H1 (cell line): ENCODE data around the gene GLT8D2. TPM values are rescaled to one million over a fixed set of nuclear protein-coding genes. Genes with fewer than 3 reads are reported as not detected.

Source experiments
- CTCF ChIA-PET: fragments of 300-600 bp; sonication (Branson Sonifier 250); formaldehyde crosslinking; loops from one replicate; lab custom pipeline; 2021; ENCODE audit not compliant: partially characterized antibody; lab: Charles Lee
- POLR2A ChIA-PET: fragments of 300-600 bp; sonication (Branson Sonifier 250); formaldehyde crosslinking; loops from one replicate; lab custom pipeline; 2021; ENCODE audit warnings: inconsistent platforms; ENCODE audit not compliant: partially characterized antibody; lab: Charles Lee
- DNase-seq, 2 experiments: peaks; one replicate each; pipeline versions ENCODE4 v3.0.0 to v3.0.0-alpha.2; 2010 to 2022; ENCODE audit warnings: low spot score in 2 of 2, low read depth in 1 of 2, mixed read lengths in 1 of 2
- FAIRE-seq: peaks from 2 replicates; lab custom pipeline; 2011; peaks lifted over from hg19 to GRCh38; lab: Jason Lieb, UNC
- H2AFZ ChIP-seq: 2 replicates; pipeline ENCODE4 v1.8.1; 2012; ENCODE audit warnings: low read length, inconsistent platforms
- H2AK5ac ChIP-seq: 2 replicates; pipeline ENCODE4 v1.6.1; 2013; ENCODE audit warnings: low read depth, low read length
- H2BK120ac ChIP-seq: replicated peaks from 2 replicates; pipeline ENCODE3; 2013; ENCODE audit warnings: low read depth, low read length, inconsistent platforms
- H2BK12ac ChIP-seq: 2 replicates; pipeline ENCODE4 v1.6.1; 2013; ENCODE audit warnings: low read depth, low read length
- H2BK15ac ChIP-seq: 2 replicates; pipeline ENCODE4 v1.6.1; 2013; ENCODE audit warnings: low read length
- H2BK20ac ChIP-seq: 2 replicates; pipeline ENCODE4 v1.6.1; 2013; ENCODE audit warnings: low read length
- H2BK5ac ChIP-seq: 2 replicates; pipeline ENCODE4 v1.6.1; 2013; ENCODE audit warnings: low read depth, low read length
- H3K14ac ChIP-seq: 2 replicates; pipeline ENCODE4 v1.6.1; 2013; ENCODE audit warnings: inconsistent platforms; ENCODE audit not compliant: insufficient read length
- H3K18ac ChIP-seq: 2 replicates; pipeline ENCODE4 v1.6.1; 2013; ENCODE audit warnings: low read length; ENCODE audit errors: extremely low read depth
- H3K23ac ChIP-seq: 2 replicates; pipeline ENCODE4 v1.6.1; 2013; ENCODE audit warnings: inconsistent platforms; ENCODE audit not compliant: insufficient read length
- H3K23me2 ChIP-seq: 2 replicates; pipeline ENCODE4 v1.6.1; 2013; ENCODE audit warnings: low read depth, low read length
- H3K27ac ChIP-seq: 2 replicates; pipeline ENCODE4 v1.6.1; 2011; ENCODE audit warnings: low read depth, low read length, inconsistent platforms
- H3K27me3 ChIP-seq, 4 experiments: replicated peaks in 1 of 4; 1 replicate in 1 of 4; 2 replicates in 3 of 4; pipeline versions ENCODE4 v1.6.1 to v1.8.1; 2011 to 2013; ENCODE audit warnings: low read length in 3 of 4, mild to moderate bottlenecking in 3 of 4, inconsistent platforms in 2 of 4, mixed read lengths in 2 of 4, moderate library complexity in 1 of 4; ENCODE audit not compliant: control insufficient read depth in 3 of 4, insufficient read depth in 3 of 4; ENCODE audit errors: extremely low read depth in 1 of 4
- H3K36me3 ChIP-seq, 4 experiments: 2 replicates each; pipeline versions ENCODE4 v1.6.1 to v1.8.1; 2011 to 2013; ENCODE audit warnings: mild to moderate bottlenecking in 4 of 4, low read length in 3 of 4, moderate library complexity in 2 of 4, control low read depth in 1 of 4, inconsistent platforms in 1 of 4; ENCODE audit not compliant: insufficient read depth in 4 of 4, control insufficient read depth in 2 of 4
- H3K4ac ChIP-seq: replicated peaks from 2 replicates; pipeline ENCODE3; 2013; ENCODE audit warnings: low read length, low read depth, mixed read lengths, inconsistent platforms; ENCODE audit not compliant: insufficient read length
- H3K4me1 ChIP-seq, 4 experiments: replicated peaks in 1 of 4; 1 replicate in 1 of 4; 2 replicates in 3 of 4; pipeline versions ENCODE4 v1.6.1 to v1.8.1; 2011 to 2013; ENCODE audit warnings: low read length in 3 of 4, inconsistent platforms in 2 of 4, mixed read lengths in 1 of 4; ENCODE audit not compliant: insufficient read depth in 4 of 4, control insufficient read depth in 3 of 4
- H3K4me2 ChIP-seq, 2 experiments: 2 replicates each; pipeline versions ENCODE4 v1.6.1 to v1.8.1; 2011 to 2013; ENCODE audit warnings: low read depth in 2 of 2, low read length in 2 of 2, control low read depth in 1 of 2, inconsistent platforms in 1 of 2, mild to moderate bottlenecking in 1 of 2; ENCODE audit not compliant: insufficient read depth in 1 of 2
- H3K4me3 ChIP-seq, 4 experiments: fragments of 200-600, 300-600 bp in 1 of 4; sonication (generic), shearing (Covaris generic), sonication (Bioruptor Twin) in 1 of 4; 2 replicates each; pipeline versions ENCODE4 v1.5.1 to v1.8.1; 2011 to 2016; ENCODE audit warnings: low read length in 4 of 4, low read depth in 3 of 4, control low read depth in 2 of 4, inconsistent platforms in 2 of 4, mild to moderate bottlenecking in 2 of 4, mixed read lengths in 1 of 4, moderate library complexity in 1 of 4; ENCODE audit not compliant: insufficient read depth in 2 of 4; ENCODE audit errors: extremely low read depth in 1 of 4
- H3K56ac ChIP-seq: replicated peaks from 2 replicates; pipeline ENCODE3; 2013; ENCODE audit warnings: low read depth, mild to moderate bottlenecking, mixed read lengths, low read length, inconsistent platforms; ENCODE audit not compliant: insufficient read length
- H3K79me1 ChIP-seq: 2 replicates; pipeline ENCODE4 v1.6.1; 2013; ENCODE audit warnings: low read depth, low read length, control low read depth
- H3K79me2 ChIP-seq, 2 experiments: 2 replicates each; pipeline versions ENCODE4 v1.6.1 to v1.8.1; 2012 to 2013; ENCODE audit warnings: low read length in 2 of 2, mild to moderate bottlenecking in 2 of 2, inconsistent platforms in 1 of 2; ENCODE audit not compliant: insufficient read depth in 2 of 2, control insufficient read depth in 1 of 2
- H3K9ac ChIP-seq, 4 experiments: replicated peaks in 1 of 4; 1 replicate in 1 of 4; 2 replicates in 3 of 4; pipeline versions ENCODE4 v1.6.1 to v1.8.1; 2011 to 2013; ENCODE audit warnings: low read depth in 3 of 4, low read length in 3 of 4, control low read depth in 2 of 4, mild to moderate bottlenecking in 2 of 4, moderate library complexity in 2 of 4, inconsistent platforms in 1 of 4; ENCODE audit errors: extremely low read depth in 1 of 4
- H3K9me3 ChIP-seq, 2 experiments: 2 replicates each; pipeline versions ENCODE4 v1.6.1 to v1.8.1; 2012 to 2013; ENCODE audit warnings: mild to moderate bottlenecking in 2 of 2, moderate library complexity in 2 of 2, control low read depth in 1 of 2, inconsistent platforms in 1 of 2, low read depth in 1 of 2, low read length in 1 of 2, mixed read lengths in 1 of 2; ENCODE audit not compliant: insufficient read depth in 2 of 2
- H4K20me1 ChIP-seq, 2 experiments: replicated peaks in 1 of 2; 2 replicates each; pipeline versions ENCODE3 to v1.8.1; 2011 to 2013; ENCODE audit warnings: inconsistent platforms in 2 of 2, low read length in 2 of 2, mild to moderate bottlenecking in 1 of 2; ENCODE audit not compliant: insufficient read depth in 2 of 2, control insufficient read depth in 1 of 2
- H4K5ac ChIP-seq: 2 replicates; pipeline ENCODE4 v1.6.1; 2013; ENCODE audit warnings: low read length, low read depth, mixed read lengths, inconsistent platforms; ENCODE audit not compliant: insufficient read length
- H4K8ac ChIP-seq: 2 replicates; pipeline ENCODE4 v1.8.0; 2013; ENCODE audit warnings: mild to moderate bottlenecking, moderate library complexity, low read length, inconsistent platforms; ENCODE audit not compliant: insufficient read depth; ENCODE audit errors: extremely low read depth
- H4K91ac ChIP-seq: replicated peaks from 2 replicates; pipeline ENCODE3; 2013; ENCODE audit warnings: low read length, mixed read lengths, inconsistent platforms; ENCODE audit not compliant: insufficient read length
- CTBP2 ChIP-seq: IDR thresholded peaks from 2 replicates; pipeline ENCODE4 v1.7.0; 2011; ENCODE audit warnings: borderline replicate concordance, mild to moderate bottlenecking, moderate library complexity, mixed read lengths, low read length; ENCODE audit not compliant: insufficient read depth, insufficient read length
- CTCF ChIP-seq, 3 experiments: IDR thresholded peaks; 1 replicate in 2 of 3; 2 replicates in 1 of 3; pipeline versions ENCODE4 v1.5.1 to v1.6.1; 2011; ENCODE audit warnings: low read length in 3 of 3, mild to moderate bottlenecking in 3 of 3, inconsistent platforms in 2 of 3, low read depth in 1 of 3, moderate library complexity in 1 of 3; ENCODE audit not compliant: insufficient read depth in 1 of 3; ENCODE audit errors: control extremely low read depth in 1 of 3
- KDM4A ChIP-seq: IDR thresholded peaks from one replicate; pipeline ENCODE4 v1.7.1; 2012; ENCODE audit warnings: low read depth, mild to moderate bottlenecking, moderate library complexity, low read length, inconsistent platforms; ENCODE audit not compliant: severe bottlenecking
- POLR2AphosphoS5 ChIP-seq: IDR thresholded peaks from 2 replicates; pipeline ENCODE4 v1.6.1; 2011; ENCODE audit warnings: low read depth, low read length
- RNF2 ChIP-seq: fragments of 200-900, 300-1000 bp; sonication (generic); IDR thresholded peaks from 2 replicates; pipeline ENCODE4 v1.7.1; 2016; ENCODE audit warnings: borderline replicate concordance, low read depth, mild to moderate bottlenecking, antibody characterized with exemption, low read length; ENCODE audit not compliant: poor library complexity, severe bottlenecking; ENCODE audit errors: missing control alignments
- WGBS, 2 experiments: shearing (Covaris generic) in 1 of 2; methylation state at CpG; one replicate each; pipeline versions ENCODE4 v1.1.6 to v1.1.7; 2013 to 2015; ENCODE audit warnings: low lambda C conversion rate in 2 of 2, mixed read lengths in 2 of 2, inconsistent platforms in 1 of 2, low coverage in 1 of 2, missing lambda C conversion rate in 1 of 2; ENCODE audit not compliant: insufficient replicate concordance in 2 of 2, insufficient coverage in 1 of 2, insufficient read length in 1 of 2; ENCODE audit errors: extremely low coverage in 1 of 2, missing lambda C conversion rate in 1 of 2; 5-methylcytosine and 5-hydroxymethylcytosine counted together
- polyA plus RNA-seq, 7 experiments: library from polyadenylated mRNA; depleted of rRNA in 3 of 7; stranded (reverse) in 5 of 7; unstranded in 2 of 7; fragments of >200 nt in 5 of 7; fragments of 200-250 nt in 2 of 7; gene quantifications; 1 replicate in 5 of 7; 2 replicates in 1 of 7; 4 replicates in 1 of 7; pipeline versions ENCODE4 v1.2.1 to v1.2.3, GENCODE V29; 2011 to 2013; ENCODE audit warnings: missing spikeins in 2 of 7, mixed read lengths in 2 of 7
- total RNA-seq: library from RNA; stranded (reverse); fragmentation: NEBNext Ultra II Directional; extraction: Animal tissue kit (Norgen Biotek cat#: 25700); gene quantifications from 2 replicates; pipeline ENCODE4 v1.2.1, GENCODE V29; 2021

GLT8D2 gene
- total and polyA plus RNA-seq, 2 of the 8 experiments (the other 6 are each of a cell fraction or from before 2014, with no cell fraction given) = 6.8 to 9.8 TPM

GRCh38 chr12:104055686-104056388 is 5.8 kb upstream of the GLT8D2 start:
- ChIA-PET CTCF (interaction anchor here (1.0 to 5.8 kb wide), 5 partner anchors 10 to 53 kb away, joined by 3 to 94 read pairs (median 5); no protein-coding TSS in a partner anchor), POLR2A (interaction anchor here (1.4 to 2.0 kb wide), 3 partner anchors 8 to 234 kb away, joined by 3 to 10 read pairs (median 6); partner anchors contain the start of gene HCFC2)
- WGBS, 2 experiments = 80% methylated on average over 5 of the region's 5 CpGs; no CpG with 5 or more reads in 1 of the 2 experiments
- DNase-seq (no peak), FAIRE-seq (no peak)
- Histone ChIP-seq H3K4me2 (no peak overlapping the region; a peak in 1 of 4 replicates), H2BK12ac (peak overlapping the region; percentile 5; the same call in 1 of the 2 replicates), H3K4me3 (no peak overlapping the region), H3K79me2 (no peaks in the 10 kb centered on the region), H3K27ac (no peak overlapping the region), H3K27me3 (no peaks in the 10 kb centered on the region), H2BK5ac (no peak overlapping the region), H4K8ac (no peak overlapping the region), H3K4ac (no peak overlapping the region), H4K20me1 (no peaks in the 10 kb centered on the region), H4K91ac (no peak overlapping the region), H3K23ac (no peak overlapping the region), H3K9ac (no peak overlapping the region), H2BK120ac (no peak overlapping the region), H4K5ac (no peak overlapping the region), H3K4me1 (peaks cover 0 to 12% (median 6%) of the 10 kb centered on the region in 4 experiments; a peak in 3 of 7 replicates), H3K9me3 (no peaks in the 10 kb centered on the region), H3K14ac (no peak overlapping the region), H2BK15ac (no peak overlapping the region), H3K56ac (no peak overlapping the region), H2BK20ac (no peak overlapping the region), H3K36me3 (no peaks in the 10 kb centered on the region), H2AFZ (no peak overlapping the region), H3K23me2 (no peaks in the 10 kb centered on the region; the same call in 1 of the 2 replicates), H3K79me1 (no peaks in the 10 kb centered on the region), H3K18ac (0 out of 2 replicates have a peak overlapping the region, but pooled peaks have one; percentile 6), H2AK5ac (no peak overlapping the region)
- TF ChIP-seq CTBP2 (no peak), POLR2AphosphoS5 (no peak), KDM4A (no peak), RNF2 (no peak), CTCF (IDR thresholded peaks at IDR 0.05; ENCODE audit: control extremely low read depth in 1 of 3, insufficient read depth in 1 of 3, low read depth in 1 of 3, low read length in 3 of 3) (no peak)
